H1 (cell line): ENCODE results near the gene HTR3A. TPM values are rescaled to one million over a fixed set of nuclear protein-coding genes. Genes with fewer than 3 reads are reported as not detected.

Experiments used
- CTCF ChIA-PET: fragments of 300-600 bp; sonication (Branson Sonifier 250); formaldehyde crosslinking; loops from one replicate; lab custom pipeline; 2021; ENCODE audit not compliant: partially characterized antibody; lab: Charles Lee
- POLR2A ChIA-PET: fragments of 300-600 bp; sonication (Branson Sonifier 250); formaldehyde crosslinking; loops from one replicate; lab custom pipeline; 2021; ENCODE audit warnings: inconsistent platforms; ENCODE audit not compliant: partially characterized antibody; lab: Charles Lee
- DNase-seq, 2 experiments: peaks; one replicate each; pipeline versions ENCODE4 v3.0.0 to v3.0.0-alpha.2; 2010 to 2022; ENCODE audit warnings: low spot score in 2 of 2, low read depth in 1 of 2, mixed read lengths in 1 of 2
- FAIRE-seq: peaks from 2 replicates; lab custom pipeline; 2011; peaks lifted over from hg19 to GRCh38; lab: Jason Lieb, UNC
- H2AFZ ChIP-seq: 2 replicates; pipeline ENCODE4 v1.8.1; 2012; ENCODE audit warnings: low read length, inconsistent platforms
- H2AK5ac ChIP-seq: 2 replicates; pipeline ENCODE4 v1.6.1; 2013; ENCODE audit warnings: low read depth, low read length
- H2BK120ac ChIP-seq: replicated peaks from 2 replicates; pipeline ENCODE3; 2013; ENCODE audit warnings: low read depth, low read length, inconsistent platforms
- H2BK12ac ChIP-seq: 2 replicates; pipeline ENCODE4 v1.6.1; 2013; ENCODE audit warnings: low read depth, low read length
- H2BK15ac ChIP-seq: 2 replicates; pipeline ENCODE4 v1.6.1; 2013; ENCODE audit warnings: low read length
- H2BK20ac ChIP-seq: 2 replicates; pipeline ENCODE4 v1.6.1; 2013; ENCODE audit warnings: low read length
- H2BK5ac ChIP-seq: 2 replicates; pipeline ENCODE4 v1.6.1; 2013; ENCODE audit warnings: low read depth, low read length
- H3K14ac ChIP-seq: 2 replicates; pipeline ENCODE4 v1.6.1; 2013; ENCODE audit warnings: inconsistent platforms; ENCODE audit not compliant: insufficient read length
- H3K18ac ChIP-seq: 2 replicates; pipeline ENCODE4 v1.6.1; 2013; ENCODE audit warnings: low read length; ENCODE audit errors: extremely low read depth
- H3K23ac ChIP-seq: 2 replicates; pipeline ENCODE4 v1.6.1; 2013; ENCODE audit warnings: inconsistent platforms; ENCODE audit not compliant: insufficient read length
- H3K23me2 ChIP-seq: 2 replicates; pipeline ENCODE4 v1.6.1; 2013; ENCODE audit warnings: low read depth, low read length
- H3K27ac ChIP-seq: 2 replicates; pipeline ENCODE4 v1.6.1; 2011; ENCODE audit warnings: low read depth, low read length, inconsistent platforms
- H3K27me3 ChIP-seq, 4 experiments: replicated peaks in 1 of 4; 1 replicate in 1 of 4; 2 replicates in 3 of 4; pipeline versions ENCODE4 v1.6.1 to v1.8.1; 2011 to 2013; ENCODE audit warnings: low read length in 3 of 4, mild to moderate bottlenecking in 3 of 4, inconsistent platforms in 2 of 4, mixed read lengths in 2 of 4, moderate library complexity in 1 of 4; ENCODE audit not compliant: control insufficient read depth in 3 of 4, insufficient read depth in 3 of 4; ENCODE audit errors: extremely low read depth in 1 of 4
- H3K36me3 ChIP-seq, 4 experiments: 2 replicates each; pipeline versions ENCODE4 v1.6.1 to v1.8.1; 2011 to 2013; ENCODE audit warnings: mild to moderate bottlenecking in 4 of 4, low read length in 3 of 4, moderate library complexity in 2 of 4, control low read depth in 1 of 4, inconsistent platforms in 1 of 4; ENCODE audit not compliant: insufficient read depth in 4 of 4, control insufficient read depth in 2 of 4
- H3K4ac ChIP-seq: replicated peaks from 2 replicates; pipeline ENCODE3; 2013; ENCODE audit warnings: low read length, low read depth, mixed read lengths, inconsistent platforms; ENCODE audit not compliant: insufficient read length
- H3K4me1 ChIP-seq, 4 experiments: replicated peaks in 1 of 4; 1 replicate in 1 of 4; 2 replicates in 3 of 4; pipeline versions ENCODE4 v1.6.1 to v1.8.1; 2011 to 2013; ENCODE audit warnings: low read length in 3 of 4, inconsistent platforms in 2 of 4, mixed read lengths in 1 of 4; ENCODE audit not compliant: insufficient read depth in 4 of 4, control insufficient read depth in 3 of 4
- H3K4me2 ChIP-seq, 2 experiments: 2 replicates each; pipeline versions ENCODE4 v1.6.1 to v1.8.1; 2011 to 2013; ENCODE audit warnings: low read depth in 2 of 2, low read length in 2 of 2, control low read depth in 1 of 2, inconsistent platforms in 1 of 2, mild to moderate bottlenecking in 1 of 2; ENCODE audit not compliant: insufficient read depth in 1 of 2
- H3K4me3 ChIP-seq, 4 experiments: fragments of 200-600, 300-600 bp in 1 of 4; sonication (generic), shearing (Covaris generic), sonication (Bioruptor Twin) in 1 of 4; 2 replicates each; pipeline versions ENCODE4 v1.5.1 to v1.8.1; 2011 to 2016; ENCODE audit warnings: low read length in 4 of 4, low read depth in 3 of 4, control low read depth in 2 of 4, inconsistent platforms in 2 of 4, mild to moderate bottlenecking in 2 of 4, mixed read lengths in 1 of 4, moderate library complexity in 1 of 4; ENCODE audit not compliant: insufficient read depth in 2 of 4; ENCODE audit errors: extremely low read depth in 1 of 4
- H3K56ac ChIP-seq: replicated peaks from 2 replicates; pipeline ENCODE3; 2013; ENCODE audit warnings: low read depth, mild to moderate bottlenecking, mixed read lengths, low read length, inconsistent platforms; ENCODE audit not compliant: insufficient read length
- H3K79me1 ChIP-seq: 2 replicates; pipeline ENCODE4 v1.6.1; 2013; ENCODE audit warnings: low read depth, low read length, control low read depth
- H3K79me2 ChIP-seq, 2 experiments: 2 replicates each; pipeline versions ENCODE4 v1.6.1 to v1.8.1; 2012 to 2013; ENCODE audit warnings: low read length in 2 of 2, mild to moderate bottlenecking in 2 of 2, inconsistent platforms in 1 of 2; ENCODE audit not compliant: insufficient read depth in 2 of 2, control insufficient read depth in 1 of 2
- H3K9ac ChIP-seq, 4 experiments: replicated peaks in 1 of 4; 1 replicate in 1 of 4; 2 replicates in 3 of 4; pipeline versions ENCODE4 v1.6.1 to v1.8.1; 2011 to 2013; ENCODE audit warnings: low read depth in 3 of 4, low read length in 3 of 4, control low read depth in 2 of 4, mild to moderate bottlenecking in 2 of 4, moderate library complexity in 2 of 4, inconsistent platforms in 1 of 4; ENCODE audit errors: extremely low read depth in 1 of 4
- H3K9me3 ChIP-seq, 2 experiments: 2 replicates each; pipeline versions ENCODE4 v1.6.1 to v1.8.1; 2012 to 2013; ENCODE audit warnings: mild to moderate bottlenecking in 2 of 2, moderate library complexity in 2 of 2, control low read depth in 1 of 2, inconsistent platforms in 1 of 2, low read depth in 1 of 2, low read length in 1 of 2, mixed read lengths in 1 of 2; ENCODE audit not compliant: insufficient read depth in 2 of 2
- H4K20me1 ChIP-seq, 2 experiments: replicated peaks in 1 of 2; 2 replicates each; pipeline versions ENCODE3 to v1.8.1; 2011 to 2013; ENCODE audit warnings: inconsistent platforms in 2 of 2, low read length in 2 of 2, mild to moderate bottlenecking in 1 of 2; ENCODE audit not compliant: insufficient read depth in 2 of 2, control insufficient read depth in 1 of 2
- H4K5ac ChIP-seq: 2 replicates; pipeline ENCODE4 v1.6.1; 2013; ENCODE audit warnings: low read length, low read depth, mixed read lengths, inconsistent platforms; ENCODE audit not compliant: insufficient read length
- H4K8ac ChIP-seq: 2 replicates; pipeline ENCODE4 v1.8.0; 2013; ENCODE audit warnings: mild to moderate bottlenecking, moderate library complexity, low read length, inconsistent platforms; ENCODE audit not compliant: insufficient read depth; ENCODE audit errors: extremely low read depth
- H4K91ac ChIP-seq: replicated peaks from 2 replicates; pipeline ENCODE3; 2013; ENCODE audit warnings: low read length, mixed read lengths, inconsistent platforms; ENCODE audit not compliant: insufficient read length
- ATF2 ChIP-seq: IDR thresholded peaks from 2 replicates; pipeline ENCODE4 v1.6.1; 2012; ENCODE audit warnings: low read length, inconsistent platforms
- ATF3 ChIP-seq: IDR thresholded peaks from 2 replicates; pipeline ENCODE4 v1.6.1; 2011; ENCODE audit warnings: low read depth, mild to moderate bottlenecking, low read length; ENCODE audit not compliant: insufficient read depth
- CBX8 ChIP-seq: fragments of 300-800, 300-1000 bp; sonication (generic); IDR thresholded peaks from 2 replicates; pipeline ENCODE4 v1.7.1; 2016; ENCODE audit warnings: low read depth, low read length, borderline replicate concordance
- CHD2 ChIP-seq: IDR thresholded peaks from 2 replicates; pipeline ENCODE4 v1.6.1; 2012; ENCODE audit warnings: low read length, improper control_type of control experiment
- CREB1 ChIP-seq: IDR thresholded peaks from 2 replicates; pipeline ENCODE4 v1.6.1; 2012; ENCODE audit warnings: inconsistent platforms
- CTCF ChIP-seq, 3 experiments: IDR thresholded peaks; 1 replicate in 2 of 3; 2 replicates in 1 of 3; pipeline versions ENCODE4 v1.5.1 to v1.6.1; 2011; ENCODE audit warnings: low read length in 3 of 3, mild to moderate bottlenecking in 3 of 3, inconsistent platforms in 2 of 3, low read depth in 1 of 3, moderate library complexity in 1 of 3; ENCODE audit not compliant: insufficient read depth in 1 of 3; ENCODE audit errors: control extremely low read depth in 1 of 3
- EGR1 ChIP-seq: IDR thresholded peaks from 2 replicates; pipeline ENCODE4 v1.6.1; 2011; ENCODE audit warnings: low read depth, low read length, borderline replicate concordance
- KDM5A ChIP-seq: fragments of 200-600 bp; IDR thresholded peaks from 2 replicates; pipeline ENCODE4 v1.7.1; 2012; ENCODE audit warnings: mild to moderate bottlenecking, low read length, inconsistent platforms, mixed read lengths
- SIX5 ChIP-seq: IDR thresholded peaks from 2 replicates; pipeline ENCODE4 v1.6.1; 2011; ENCODE audit warnings: mild to moderate bottlenecking, low read depth, low read length
- TCF12 ChIP-seq: IDR thresholded peaks from 2 replicates; pipeline ENCODE4 v1.6.1; 2011; ENCODE audit warnings: low read depth, mild to moderate bottlenecking, low read length
- WGBS, 2 experiments: shearing (Covaris generic) in 1 of 2; methylation state at CpG; one replicate each; pipeline versions ENCODE4 v1.1.6 to v1.1.7; 2013 to 2015; ENCODE audit warnings: low lambda C conversion rate in 2 of 2, mixed read lengths in 2 of 2, inconsistent platforms in 1 of 2, low coverage in 1 of 2, missing lambda C conversion rate in 1 of 2; ENCODE audit not compliant: insufficient replicate concordance in 2 of 2, insufficient coverage in 1 of 2, insufficient read length in 1 of 2; ENCODE audit errors: extremely low coverage in 1 of 2, missing lambda C conversion rate in 1 of 2; 5-methylcytosine and 5-hydroxymethylcytosine counted together
- polyA plus RNA-seq, 7 experiments: library from polyadenylated mRNA; depleted of rRNA in 3 of 7; stranded (reverse) in 5 of 7; unstranded in 2 of 7; fragments of >200 nt in 5 of 7; fragments of 200-250 nt in 2 of 7; gene quantifications; 1 replicate in 5 of 7; 2 replicates in 1 of 7; 4 replicates in 1 of 7; pipeline versions ENCODE4 v1.2.1 to v1.2.3, GENCODE V29; 2011 to 2013; ENCODE audit warnings: missing spikeins in 2 of 7, mixed read lengths in 2 of 7
- total RNA-seq: library from RNA; stranded (reverse); fragmentation: NEBNext Ultra II Directional; extraction: Animal tissue kit (Norgen Biotek cat#: 25700); gene quantifications from 2 replicates; pipeline ENCODE4 v1.2.1, GENCODE V29; 2021

Gene HTR3A
- total and polyA plus RNA-seq, 2 of the 8 experiments (the other 6 are each of a cell fraction or from before 2014, with no cell fraction given) = 7.5 to 8.9 TPM

- DNase-seq (no peak), FAIRE-seq (no peak)
- no peak overlapping the region for H3K18ac ChIP-seq
- no peak overlapping the region for H3K23ac ChIP-seq
- H3K36me3 ChIP-seq = no peaks in the 10 kb centered on the region
- peaks cover 0 to 3% (median 0%) of the 10 kb centered on the region in 4 experiments; a peak in 2 of 7 replicates for H3K27me3 ChIP-seq
- no peak overlapping the region for H2BK15ac ChIP-seq
- H4K91ac ChIP-seq = no peak overlapping the region
- no peak overlapping the region for H3K14ac ChIP-seq
- H2BK12ac ChIP-seq = no peak overlapping the region
- H3K4me1 ChIP-seq = no peaks in the 10 kb centered on the region
- no peaks in the 10 kb centered on the region for H4K20me1 ChIP-seq
- no peak overlapping the region for H3K4me2 ChIP-seq
- no peak overlapping the region for H3K4ac ChIP-seq
- ChIA-PET CTCF (interaction anchor here (0.6 to 9.9 kb wide), 29 partner anchors 10 to 235 kb away, joined by 3 to 183 read pairs (median 4); no protein-coding TSS in a partner anchor), POLR2A (no interaction called here)
- no peak overlapping the region; the same call in 1 of the 2 replicates for H2AK5ac ChIP-seq
- no peak overlapping the region for H2BK120ac ChIP-seq
- H3K9me3 ChIP-seq = no peaks in the 10 kb centered on the region
- H3K56ac ChIP-seq = no peak overlapping the region
- H2BK5ac ChIP-seq = no peak overlapping the region
- H3K9ac ChIP-seq = no peak overlapping the region
- peaks cover 2% of the 10 kb centered on the region; the same call in 1 of the 2 replicates for H3K23me2 ChIP-seq
- WGBS, 2 experiments = 89% methylated on average over 11 of the region's 11 CpGs; no CpG with 5 or more reads in 1 of the 2 experiments
- no peak overlapping the region for H3K27ac ChIP-seq
- H4K8ac ChIP-seq = no peak overlapping the region
- H3K4me3 ChIP-seq = no peak overlapping the region
- no peaks in the 10 kb centered on the region for H3K79me1 ChIP-seq
- H4K5ac ChIP-seq = no peak overlapping the region
- H2AFZ ChIP-seq = no peak overlapping the region
- H2BK20ac ChIP-seq = no peak overlapping the region
- no peaks in the 10 kb centered on the region for H3K79me2 ChIP-seq
- TF ChIP-seq CTCF (IDR thresholded peaks at IDR 0.05; ENCODE audit: control extremely low read depth in 1 of 3, insufficient read depth in 1 of 3, low read depth in 1 of 3, low read length in 3 of 3) (no peak), CBX8 (no peak), KDM5A (no peak), TCF12 (no peak), CHD2 (no peak), SIX5 (no peak), CREB1 (no peak), ATF3 (no peak), EGR1 (no peak), ATF2 (no peak)
These were observed 60.0 kb downstream of the HTR3A start for GRCh38 chr11:114034956-114035355.
